ENCODE measurements around the gene SLC30A7. TPM values are rescaled to one million over a fixed set of nuclear protein-coding genes. Genes with fewer than 3 reads are reported as not detected.

SLC30A7 gene
- total RNA-seq, 2 experiments from 2014 or later = 38.9 to 42.7 TPM

DNA sequence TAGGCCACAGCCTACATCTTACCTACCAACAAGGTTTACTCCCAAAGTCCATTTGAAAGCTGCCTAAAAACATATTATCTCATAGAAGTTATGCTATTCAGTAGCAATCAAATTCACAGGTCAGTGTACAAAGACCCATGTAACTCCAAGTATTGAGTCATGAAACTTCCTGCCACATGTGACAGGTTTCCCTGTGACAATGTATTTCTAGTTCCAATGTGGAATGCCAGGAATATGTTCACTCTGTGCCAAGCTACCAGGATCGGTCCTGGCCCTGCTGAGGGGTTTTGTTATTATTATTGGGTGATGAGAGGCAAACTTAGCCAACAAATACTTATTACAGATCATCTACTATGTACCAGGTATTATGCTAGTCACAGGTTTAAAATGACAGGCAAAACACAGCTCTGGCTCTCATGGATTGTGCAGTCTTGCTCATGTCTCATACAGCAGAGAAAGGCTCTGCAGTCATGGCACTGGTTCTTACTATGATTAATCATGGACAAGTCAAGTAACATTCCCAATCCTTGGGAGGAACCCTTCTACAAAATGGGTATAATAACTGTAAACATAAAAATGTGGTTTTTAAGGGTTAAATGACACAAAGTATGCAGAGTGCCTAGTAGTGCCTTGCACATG lies 107.2 kb downstream of the SLC30A7 start:
- Mint-ChIP-seq H3K9me3 (peaks cover 2% of the 10 kb centered on the region), H3K27me3 (no peaks in the 10 kb centered on the region)

DNA sequence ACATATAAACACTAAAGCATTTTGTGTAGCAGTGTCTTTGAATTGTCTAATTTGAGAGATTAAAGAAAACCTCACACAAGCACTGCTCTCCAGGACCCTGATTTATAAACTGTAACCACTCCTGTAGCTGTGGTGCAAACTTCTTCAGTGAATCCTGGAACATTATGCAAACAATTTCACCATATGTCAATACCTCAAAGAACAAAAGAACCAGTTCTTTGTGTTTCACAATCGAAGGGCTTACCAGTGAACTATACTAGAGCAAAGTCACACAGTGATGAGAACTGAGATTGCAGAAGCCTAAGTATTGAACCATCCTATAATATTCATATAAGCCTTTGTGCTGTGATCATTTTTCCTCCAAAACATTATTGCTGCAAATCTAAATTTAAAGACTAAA lies 108.2 kb downstream of the SLC30A7 start:
- peaks cover 41% of the 10 kb centered on the region for H3K4me1 Mint-ChIP-seq

More for the DNA sequence above, 107.2 kb downstream of the SLC30A7 start:
- Mint-ChIP-seq H3K4me3 (no peak overlapping the region), H3K4me1 (peaks cover 38% of the 10 kb centered on the region), H3K36me3 (ENCODE audit: low read depth) (peaks cover 46% of the 10 kb centered on the region), H3K27ac (no peak overlapping the region)
- ChIA-PET POLR2A (interaction anchor here (1.3 to 2.2 kb wide), 3 partner anchors 24 to 233 kb away, joined by 3 to 10 read pairs (median 4); no protein-coding TSS in a partner anchor), CTCF (interaction anchor here (1.0 to 1.6 kb wide), 3 partner anchors 12 to 306 kb away, joined by 3 to 4 read pairs (median 3); partner anchors contain the start of gene DPH5)
- DNase-seq = no peak

DNA sequence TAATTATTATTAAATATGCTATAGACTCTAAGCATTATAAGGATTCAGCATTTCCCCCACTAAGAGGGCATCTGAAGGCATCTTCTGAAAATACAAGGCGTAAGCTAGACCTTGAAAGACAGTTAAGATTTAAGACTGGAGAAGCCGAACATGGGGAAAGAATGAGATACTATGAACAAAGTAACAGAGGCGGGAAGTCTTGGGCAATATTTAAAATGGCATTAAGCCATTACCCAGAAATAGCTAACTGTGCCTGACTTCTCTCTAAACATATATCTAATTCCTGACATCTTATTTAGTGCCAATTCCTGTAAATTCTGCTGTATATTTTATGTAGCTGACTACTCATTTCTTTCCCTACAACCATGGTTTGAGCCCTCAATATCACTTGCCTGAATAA lies 108.8 kb downstream of the SLC30A7 start:
- Mint-ChIP-seq H3K4me3 (no peak overlapping the region), H3K27me3 (no peaks in the 10 kb centered on the region), H3K9me3 (peaks cover 2% of the 10 kb centered on the region), H3K27ac (no peak overlapping the region), H3K36me3 (ENCODE audit: low read depth) (peaks cover 54% of the 10 kb centered on the region), H3K4me1 (peaks cover 41% of the 10 kb centered on the region)
- no peak for DNase-seq
- CTCF ChIA-PET = interaction anchor here (0.8 to 1.2 kb wide), 2 partner anchors 234 to 286 kb away, joined by 3 to 4 read pairs; no protein-coding TSS in a partner anchor
- POLR2A ChIA-PET = interaction anchor here (1.0 to 2.2 kb wide), 4 partner anchors 22 to 235 kb away, joined by 3 to 10 read pairs (median 4); partner anchors contain the start of gene DPH5

More for the DNA sequence above, 108.2 kb downstream of the SLC30A7 start:
- no peak overlapping the region for H3K27ac Mint-ChIP-seq
- H3K36me3 Mint-ChIP-seq (ENCODE audit: low read depth) = peaks cover 50% of the 10 kb centered on the region
- H3K9me3 Mint-ChIP-seq = peaks cover 2% of the 10 kb centered on the region
- DNase-seq = no peak
- CTCF ChIA-PET = interaction anchor here (0.8 to 1.6 kb wide), 2 partner anchors 235 to 305 kb away, joined by 4 read pairs; no protein-coding TSS in a partner anchor
- no peak overlapping the region for H3K4me3 Mint-ChIP-seq
- POLR2A ChIA-PET = interaction anchor here (1.4 to 2.2 kb wide), 2 partner anchors 52 to 232 kb away, joined by 3 to 10 read pairs; no protein-coding TSS in a partner anchor
- no peaks in the 10 kb centered on the region for H3K27me3 Mint-ChIP-seq

DNA sequence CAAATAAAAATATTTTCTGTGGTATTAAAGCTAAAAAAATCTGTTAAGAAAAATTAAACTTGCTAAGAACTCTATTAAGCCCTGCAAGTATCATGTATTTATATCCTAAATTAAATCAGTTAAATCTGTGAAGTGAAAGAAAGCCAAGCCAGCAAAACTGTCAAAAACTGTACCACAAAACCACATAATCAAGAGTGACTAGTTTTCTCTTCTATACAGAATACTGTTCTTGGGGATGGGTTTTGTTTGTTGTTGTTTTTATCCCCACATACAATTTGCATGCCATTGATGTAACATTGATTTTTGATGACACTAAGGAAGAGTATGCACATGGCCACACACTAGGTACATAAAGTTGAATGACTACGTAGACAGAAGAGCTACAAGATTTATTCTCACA lies 109.3 kb downstream of the SLC30A7 start:
- no peak for DNase-seq
- peaks cover 55% of the 10 kb centered on the region for H3K36me3 Mint-ChIP-seq (ENCODE audit: low read depth)
- ChIA-PET POLR2A (interaction anchor here (1.0 to 2.2 kb wide), 4 partner anchors 21 to 235 kb away, joined by 3 to 10 read pairs (median 4); partner anchors contain the start of gene DPH5), CTCF (interaction anchor here (0.8 to 1.5 kb wide), 3 partner anchors 133 to 285 kb away, joined by 3 to 4 read pairs (median 3); no protein-coding TSS in a partner anchor)
- peak overlapping the region; percentile 13 for H3K27ac Mint-ChIP-seq
- peaks cover 41% of the 10 kb centered on the region for H3K4me1 Mint-ChIP-seq
- H3K9me3 Mint-ChIP-seq = peaks cover 2% of the 10 kb centered on the region
- H3K27me3 Mint-ChIP-seq = no peaks in the 10 kb centered on the region
- H3K4me3 Mint-ChIP-seq = no peak overlapping the region

DNA sequence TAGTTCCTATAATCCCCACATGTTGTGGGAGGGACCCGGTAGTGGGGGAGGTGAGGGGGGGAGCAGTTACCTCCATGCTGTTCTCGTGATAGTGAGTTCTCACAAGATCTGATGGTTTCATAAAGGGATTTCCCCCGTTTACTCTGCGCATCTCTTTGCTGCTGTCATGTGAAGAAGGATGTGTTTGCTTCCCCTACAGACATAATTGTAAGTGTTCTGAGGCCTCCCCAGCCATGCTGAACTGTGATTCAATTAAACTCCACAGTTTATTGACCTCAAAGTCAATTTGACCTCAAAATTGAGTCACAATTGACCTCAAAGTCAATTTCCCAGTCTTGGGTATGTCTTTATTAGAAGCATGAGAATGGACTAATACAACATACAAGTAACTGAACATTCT lies 110.0 kb downstream of the SLC30A7 start:
- Mint-ChIP-seq H3K27ac (no peak overlapping the region), H3K4me3 (no peak overlapping the region)

DNA sequence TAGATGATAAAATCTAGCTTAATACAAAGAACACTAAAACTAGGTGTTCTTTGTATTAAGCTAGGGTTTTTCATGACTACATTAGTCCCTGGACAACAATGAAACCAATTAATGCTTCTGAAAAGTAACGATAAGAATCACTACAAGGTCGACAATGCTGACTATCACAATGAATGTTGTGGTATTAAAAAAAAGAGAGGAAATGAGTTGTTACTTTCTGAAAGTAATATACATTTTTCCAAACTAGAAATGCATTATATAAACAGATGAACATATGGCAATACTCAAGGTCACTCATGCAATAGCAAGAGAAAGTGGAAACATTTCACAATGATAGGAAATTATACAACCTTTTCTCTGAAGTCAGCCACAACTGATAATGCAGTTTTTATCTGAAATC lies 110.7 kb downstream of the SLC30A7 start:
- H3K4me1 Mint-ChIP-seq = peaks cover 41% of the 10 kb centered on the region
- ChIA-PET POLR2A (interaction anchor here (0.9 to 1.0 kb wide), 3 partner anchors 130 to 284 kb away, joined by 3 read pairs; no protein-coding TSS in a partner anchor), CTCF (interaction anchor here (0.8 to 0.9 kb wide), 2 partner anchors 230 to 282 kb away, joined by 3 to 4 read pairs; no protein-coding TSS in a partner anchor)
- no peak overlapping the region for H3K27ac Mint-ChIP-seq
- H3K4me3 Mint-ChIP-seq = no peak overlapping the region
- H3K9me3 Mint-ChIP-seq = peaks cover 2% of the 10 kb centered on the region
- no peak for DNase-seq
- peaks cover 52% of the 10 kb centered on the region for H3K36me3 Mint-ChIP-seq (ENCODE audit: low read depth)
- H3K27me3 Mint-ChIP-seq = no peaks in the 10 kb centered on the region

More for the DNA sequence above, 110.0 kb downstream of the SLC30A7 start:
- no peak for DNase-seq
- H3K27me3 Mint-ChIP-seq = no peaks in the 10 kb centered on the region
- H3K9me3 Mint-ChIP-seq = peaks cover 2% of the 10 kb centered on the region
- ChIA-PET POLR2A (interaction anchor here (0.9 to 1.0 kb wide), 3 partner anchors 130 to 285 kb away, joined by 3 read pairs; no protein-coding TSS in a partner anchor), CTCF (interaction anchor here (0.8 to 1.5 kb wide), 4 partner anchors 132 to 285 kb away, joined by 3 to 4 read pairs (median 3); no protein-coding TSS in a partner anchor)
- H3K4me1 Mint-ChIP-seq = peaks cover 41% of the 10 kb centered on the region
- peaks cover 55% of the 10 kb centered on the region for H3K36me3 Mint-ChIP-seq (ENCODE audit: low read depth)

DNA sequence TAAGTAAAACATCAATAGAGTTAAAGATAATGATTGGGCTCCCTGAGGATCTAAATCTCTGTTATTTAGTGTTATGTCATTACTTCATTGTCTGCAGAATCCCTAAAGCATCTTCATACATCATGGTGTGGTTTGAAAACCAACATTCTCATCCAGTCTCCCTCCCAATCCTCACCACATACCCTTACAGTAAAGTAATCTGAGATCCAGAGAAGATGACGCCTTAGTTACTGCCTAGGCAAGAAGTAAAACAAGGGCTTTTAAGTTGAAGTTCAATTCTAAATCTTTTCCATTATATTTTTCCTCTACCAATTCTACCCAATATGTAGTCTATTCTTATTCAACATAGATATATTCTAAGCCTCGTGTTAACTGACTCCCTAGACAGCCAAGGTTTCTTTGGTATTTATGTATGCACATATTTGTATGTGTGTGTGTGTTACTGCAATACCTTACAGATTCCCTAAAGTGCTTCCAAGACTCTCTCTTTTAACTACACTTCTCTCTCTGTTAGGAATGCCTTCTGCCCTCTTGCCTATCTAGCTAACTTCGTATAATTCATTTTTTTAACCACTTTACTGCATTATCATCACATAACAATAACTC lies 112.4 kb downstream of the SLC30A7 start:
- POLR2A ChIA-PET = no interaction called here
- CTCF ChIA-PET = no interaction called here
- Mint-ChIP-seq H3K4me1 (peaks cover 31% of the 10 kb centered on the region), H3K27ac (no peak overlapping the region), H3K4me3 (no peak overlapping the region), H3K9me3 (peaks cover 2% of the 10 kb centered on the region), H3K36me3 (ENCODE audit: low read depth) (peaks cover 59% of the 10 kb centered on the region), H3K27me3 (no peaks in the 10 kb centered on the region)
- DNase-seq = no peak

DNA sequence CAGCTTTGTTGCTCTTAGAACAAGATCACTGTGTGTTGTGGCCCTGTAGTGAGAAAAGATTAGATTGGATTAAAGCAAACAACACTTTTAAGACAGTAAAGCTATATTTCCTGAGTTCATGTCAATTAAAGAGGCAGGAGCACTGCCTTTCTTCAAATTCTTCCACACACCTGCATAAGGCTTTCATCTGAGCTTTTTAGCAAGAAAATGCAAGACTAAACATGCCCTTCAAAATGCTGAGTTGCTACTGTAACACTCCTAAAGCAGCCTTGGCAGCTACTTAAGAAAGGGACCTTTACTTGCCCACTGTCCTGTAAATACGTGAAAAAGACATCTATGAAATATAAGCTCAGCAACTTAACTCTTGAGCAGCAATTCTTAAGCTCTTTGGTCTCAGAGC lies 117.9 kb downstream of the SLC30A7 start:
- ChIA-PET POLR2A (interaction anchor here (1.1 to 1.6 kb wide), 4 partner anchors 11 to 225 kb away, joined by 3 to 5 read pairs (median 3); no protein-coding TSS in a partner anchor), CTCF (interaction anchor here (1.0 to 1.6 kb wide), 2 partner anchors 11 to 225 kb away, joined by 3 read pairs; no protein-coding TSS in a partner anchor)
- no peaks in the 10 kb centered on the region for H3K9me3 Mint-ChIP-seq
- H3K36me3 Mint-ChIP-seq (ENCODE audit: low read depth) = peaks cover 67% of the 10 kb centered on the region
- no peak for DNase-seq
- peaks cover 2% of the 10 kb centered on the region for H3K4me1 Mint-ChIP-seq
- no peaks in the 10 kb centered on the region for H3K27me3 Mint-ChIP-seq
- H3K4me3 Mint-ChIP-seq = no peak overlapping the region
- H3K27ac Mint-ChIP-seq = no peak overlapping the region

DNA sequence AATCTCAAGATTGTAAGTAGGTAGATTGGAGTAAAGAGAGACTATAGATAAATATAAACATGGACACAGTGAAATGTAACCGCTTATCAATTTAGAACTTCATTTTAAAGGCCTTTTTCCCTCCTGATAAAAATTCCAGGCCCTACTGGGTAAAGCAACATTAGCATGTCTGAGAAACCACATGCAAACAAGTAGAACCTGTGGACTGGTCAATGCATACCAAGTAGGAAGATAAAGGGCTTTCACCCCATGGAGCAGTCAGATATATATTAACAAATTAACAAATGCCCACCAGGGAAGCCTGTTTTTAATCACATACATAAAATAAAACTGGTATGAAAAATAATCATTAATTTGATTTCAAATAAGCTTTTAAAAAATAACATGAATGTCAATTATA lies 121.6 kb downstream of the SLC30A7 start:
- H3K4me1 Mint-ChIP-seq = peaks cover 11% of the 10 kb centered on the region
- POLR2A ChIA-PET = no interaction called here
- peaks cover 72% of the 10 kb centered on the region for H3K36me3 Mint-ChIP-seq (ENCODE audit: low read depth)
- H3K4me3 Mint-ChIP-seq = no peak overlapping the region
- no peak for DNase-seq
- no peak overlapping the region for H3K27ac Mint-ChIP-seq
- no peaks in the 10 kb centered on the region for H3K27me3 Mint-ChIP-seq
- CTCF ChIA-PET = no interaction called here
- no peaks in the 10 kb centered on the region for H3K9me3 Mint-ChIP-seq

DNA sequence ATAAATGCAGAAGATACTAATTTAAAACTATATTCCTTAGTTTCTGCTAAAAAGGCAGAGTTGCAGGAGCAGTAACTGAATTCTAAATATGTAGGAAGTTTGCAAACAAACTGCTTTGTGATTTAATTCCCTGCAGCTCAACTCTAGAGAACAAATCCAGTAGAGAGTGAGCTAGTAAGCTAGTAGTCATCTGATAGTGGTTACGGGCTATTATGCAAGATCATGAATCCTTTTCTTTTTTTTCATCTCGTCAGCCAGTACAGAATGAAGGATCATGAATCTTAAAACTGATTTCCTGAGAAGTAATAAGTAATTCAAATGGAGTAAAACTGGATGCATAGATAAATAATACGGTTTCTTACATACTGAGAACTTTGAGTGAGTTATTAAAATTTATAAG lies 126.4 kb downstream of the SLC30A7 start:
- H3K4me3 Mint-ChIP-seq = no peak overlapping the region
- H3K27ac Mint-ChIP-seq = no peak overlapping the region
- H3K27me3 Mint-ChIP-seq = no peaks in the 10 kb centered on the region
- H3K9me3 Mint-ChIP-seq = no peaks in the 10 kb centered on the region
- ChIA-PET CTCF (interaction anchor here (0.5 to 1.3 kb wide), 4 partner anchors 37 to 266 kb away, joined by 3 read pairs; no protein-coding TSS in a partner anchor), POLR2A (interaction anchor here (8.0 kb wide), 1 partner anchor 215 kb away, joined by 82 read pairs; the partner anchor contains the start of gene S1PR1)
- no peak for DNase-seq
- H3K4me1 Mint-ChIP-seq = peaks cover 43% of the 10 kb centered on the region
- H3K36me3 Mint-ChIP-seq (ENCODE audit: low read depth) = peaks cover 54% of the 10 kb centered on the region

DNA sequence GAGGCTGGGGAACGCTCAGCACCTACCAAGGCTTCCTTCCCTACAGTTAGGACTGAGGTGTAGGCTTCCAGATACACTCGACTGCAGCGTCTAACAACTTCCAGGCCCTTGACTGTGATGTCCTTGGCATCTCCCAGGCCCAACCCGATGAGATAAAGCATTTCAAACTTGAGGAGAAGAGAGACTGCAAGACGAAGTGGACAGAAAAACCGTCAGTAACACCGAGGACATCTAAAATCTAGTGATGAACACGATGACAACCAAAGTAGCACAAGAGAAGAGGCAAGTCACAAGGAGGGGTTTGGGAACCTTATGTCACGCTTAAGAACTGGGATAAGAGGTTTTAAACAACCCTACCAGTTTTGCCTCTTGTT lies 129.4 kb downstream of the SLC30A7 start:
- peak overlapping the region; percentile 97 for H3K4me3 Mint-ChIP-seq
- H3K4me1 Mint-ChIP-seq = peaks cover 65% of the 10 kb centered on the region
- peak; percentile 20 for DNase-seq
- no peaks in the 10 kb centered on the region for H3K27me3 Mint-ChIP-seq
- ChIA-PET CTCF (interaction anchor here (0.9 to 3.0 kb wide), 8 partner anchors 12 to 213 kb away, joined by 3 to 15 read pairs (median 4); no protein-coding TSS in a partner anchor), POLR2A (interaction anchor here (0.6 to 8.0 kb wide), 30 partner anchors 9 to 266 kb away, joined by 3 to 82 read pairs (median 4); partner anchors contain the start of gene S1PR1)
- H3K27ac Mint-ChIP-seq = peak overlapping the region; percentile 86
- H3K36me3 Mint-ChIP-seq (ENCODE audit: low read depth) = peaks cover 60% of the 10 kb centered on the region
- H3K9me3 Mint-ChIP-seq = no peaks in the 10 kb centered on the region

DNA sequence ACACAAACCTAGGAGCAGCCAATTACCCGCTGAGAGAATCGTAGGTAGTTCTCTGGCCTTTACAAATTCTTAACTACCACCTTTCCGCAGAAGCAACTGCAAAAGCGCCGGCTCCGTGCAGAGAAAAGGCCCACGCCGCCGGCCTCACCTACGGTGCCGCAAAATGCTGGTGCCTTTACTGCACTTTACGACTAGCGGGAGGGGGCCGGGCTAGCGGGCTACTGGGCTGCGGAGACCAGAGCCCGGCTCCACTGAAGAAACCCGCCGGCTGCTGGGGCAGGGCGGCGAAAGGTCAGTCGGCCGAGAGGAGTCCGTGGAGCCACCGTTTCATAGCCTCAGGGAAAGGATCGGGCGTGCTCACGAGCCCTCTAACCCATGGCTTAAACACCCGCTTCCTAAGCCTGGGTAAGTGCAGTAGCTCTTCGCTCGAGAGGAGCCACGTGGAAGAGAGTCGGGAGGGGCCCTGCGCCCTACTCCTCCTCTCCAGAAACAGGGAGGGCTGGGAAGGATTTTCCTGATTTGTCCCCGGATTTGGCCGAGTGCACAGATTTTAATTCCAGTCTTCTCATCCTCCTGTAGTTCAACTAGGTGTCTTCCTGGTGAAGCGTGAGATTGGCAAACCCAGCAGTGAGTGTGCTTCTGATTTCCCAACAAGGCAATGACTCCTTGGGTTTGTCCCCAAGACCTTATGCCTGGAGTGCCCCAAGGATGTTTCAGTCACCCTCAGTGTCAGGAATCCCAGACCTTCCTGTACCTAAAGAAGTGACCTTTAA lies 130.0 kb downstream of the SLC30A7 start, which contains the start of gene DPH5:
TSS of gene DPH5 (minus strand) at position 128 of the 773 bp plus-strand sequence. CDS start 341 bp downstream, outside the sequence.
- Mint-ChIP-seq H3K9me3 (peaks cover under 1% of the 10 kb centered on the region), H3K4me1 (peaks cover 64% of the 10 kb centered on the region), H3K27me3 (no peaks in the 10 kb centered on the region), H3K27ac (peak within 1 kb of the TSS; percentile 86), H3K4me3 (peak within 1 kb of the TSS; percentile 97), H3K36me3 (ENCODE audit: low read depth) (peaks cover 57% of the 10 kb centered on the region)
- CTCF ChIA-PET = interaction anchor here (0.8 to 3.0 kb wide), 6 partner anchors 24 to 265 kb away, joined by 3 to 15 read pairs (median 4); no protein-coding TSS in a partner anchor
- POLR2A ChIA-PET = interaction anchor here (0.6 to 8.0 kb wide), 24 partner anchors 11 to 266 kb away, joined by 3 to 82 read pairs (median 4); partner anchors contain the start of gene S1PR1
- peak; percentile 91 for DNase-seq

All from activated CD4-positive, alpha-beta memory T cell treated with anti-CD3 and anti-CD28 coated beads, Interleukin-2, amount 10 ng/mL, durations not matched to agents 7 days and 5 days (primary cell).